PC-9 (cell line): ENCODE data around the gene MYO1F. TPM values are rescaled to one million over a fixed set of nuclear protein-coding genes. Genes with fewer than 3 reads are reported as not detected.

ENCODE experiments used
- BruUV-seq: library from RNA; stranded (reverse); fragments of 400-500 nt; replicated peaks from 2 replicates; lab custom pipeline; 2021; lab: Mats Ljungman, UMichigan
- CTCF ChIA-PET: fragments of 300-600 bp; sonication (Branson Sonifier 250); formaldehyde crosslinking; loops from one replicate; lab custom pipeline; 2022; ENCODE audit warnings: antibody characterized with exemption; lab: Charles Lee
- POLR2A ChIA-PET: fragments of 300-600 bp; sonication (Branson Sonifier 250); formaldehyde crosslinking; loops from one replicate; lab custom pipeline; 2022; ENCODE audit warnings: antibody characterized with exemption; ENCODE audit not compliant: unreplicated experiment; lab: Charles Lee
- DNase-seq, 2 experiments: peaks; one replicate each; pipeline versions ENCODE4 v3.0.0 to v3.0.0-alpha.2; 2015 to 2022; ENCODE audit warnings: mixed read lengths in 1 of 2
- H2AFZ ChIP-seq: fragments of 200-600 bp; sonication (generic); 2 replicates; pipeline ENCODE4 v1.8.1; 2017; ENCODE audit warnings: antibody characterized with exemption
- H3F3A ChIP-seq: fragments of 200-600 bp; sonication (generic); 2 replicates; pipeline ENCODE4 v1.8.1; 2017; ENCODE audit warnings: antibody characterized with exemption, mild to moderate bottlenecking, low read depth; ENCODE audit not compliant: insufficient read depth
- H3K27ac ChIP-seq: fragments of 200-600 bp; sonication (generic); 2 replicates; pipeline ENCODE4 v1.6.1; 2016; ENCODE audit warnings: mixed run types
- H3K27me3 ChIP-seq: fragments of 200-600 bp; sonication (generic); 2 replicates; pipeline ENCODE4 v1.6.1; 2016; ENCODE audit warnings: low read depth, mixed run types; ENCODE audit not compliant: insufficient read depth
- H3K36me3 ChIP-seq: fragments of 200-600 bp; sonication (generic); 2 replicates; pipeline ENCODE4 v1.6.1; 2016; ENCODE audit warnings: low read depth, mixed run types
- H3K4me1 ChIP-seq: fragments of 200-600 bp; sonication (generic); replicated peaks from 2 replicates; pipeline ENCODE4 v1.6.1; 2016; ENCODE audit warnings: mixed run types; ENCODE audit not compliant: insufficient read depth
- H3K4me2 ChIP-seq: fragments of 200-600 bp; sonication (generic); 2 replicates; pipeline ENCODE4 v1.6.1; 2017; ENCODE audit warnings: mixed run types
- H3K4me3 ChIP-seq: fragments of 200-600 bp; sonication (generic); 2 replicates; pipeline ENCODE4 v1.6.1; 2016; ENCODE audit warnings: mixed run types
- H3K79me2 ChIP-seq: fragments of 200-600 bp; sonication (generic); 2 replicates; pipeline ENCODE4 v1.6.1; 2017; ENCODE audit warnings: low read depth, mixed run types
- H3K9me2 ChIP-seq: fragments of 200-600 bp; sonication (generic); 2 replicates; pipeline ENCODE4 v1.8.1; 2017; ENCODE audit warnings: mild to moderate bottlenecking; ENCODE audit not compliant: insufficient read depth
- H3K9me3 ChIP-seq: fragments of 200-600 bp; sonication (generic); 2 replicates; pipeline ENCODE4 v1.8.1; 2016; ENCODE audit warnings: low read depth; ENCODE audit not compliant: insufficient read depth
- H4K20me1 ChIP-seq: fragments of 200-600 bp; sonication (generic); 2 replicates; pipeline ENCODE4 v1.8.1; 2017; ENCODE audit not compliant: insufficient read depth
- EZH2 ChIP-seq: fragments of 200-600 bp; sonication (generic); IDR thresholded peaks from 2 replicates; pipeline ENCODE4 v1.8.0; 2017; ENCODE audit warnings: antibody characterized with exemption, low read depth
- intact Hi-C: fragments of 100-400 bp; cut with micrococcal nuclease; formaldehyde crosslinking; loops from one replicate; pipeline ENCODE4 v1.10.0; 2022; ENCODE audit not compliant: unreplicated experiment
- total RNA-seq: library from RNA; stranded (reverse); gene quantifications from 2 replicates; pipeline ENCODE4 v1.2.3, GENCODE V29; 2021
- TF ChIP-seq, protein P1 (sequence below): fragments of 200-600 bp; sonication (generic); conservative IDR thresholded peaks from 2 replicates; pipeline ENCODE4 v1.6.1; 2017; ENCODE audit warnings: mixed run types, antibody characterized with exemption, mild to moderate bottlenecking, moderate library complexity

Gene MYO1F
- total RNA-seq, 1 experiment from 2014 or later: 1.3 TPM

DNA sequence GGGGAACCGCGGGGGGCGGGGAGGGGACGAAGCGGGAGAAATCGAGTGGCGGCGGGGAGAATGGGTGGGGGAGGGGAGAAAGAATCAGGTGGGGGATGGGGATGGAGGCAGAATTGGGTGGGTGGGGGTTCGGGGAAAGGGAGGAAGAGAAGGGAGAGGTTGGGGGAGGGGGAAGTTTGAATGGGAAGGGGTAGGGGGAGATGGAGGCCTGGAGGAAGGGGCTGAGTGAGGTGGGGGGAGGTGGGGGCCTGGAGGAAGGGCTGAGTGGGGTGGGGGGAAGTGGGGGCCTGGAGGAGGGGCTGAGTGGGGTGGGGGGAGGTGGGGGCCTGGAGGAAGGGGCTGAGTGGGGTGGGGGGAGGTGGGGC lies 33.7 kb upstream of the MYO1F start:
- Histone ChIP-seq H3K4me3 (no peak overlapping the region; the same call in 1 of the 2 replicates), H3K4me1 (no peaks in the 10 kb centered on the region), H3K27ac (no peak overlapping the region), H3K36me3 (no peaks in the 10 kb centered on the region), H3K4me2 (peak overlapping the region; percentile 26; the same call in 1 of the 2 replicates), H3F3A (peaks cover 12% of the 10 kb centered on the region; the same call in 1 of the 2 replicates), H2AFZ (no peak overlapping the region), H3K9me3 (no peaks in the 10 kb centered on the region), H4K20me1 (no peaks in the 10 kb centered on the region), H3K9me2 (no peaks in the 10 kb centered on the region), H3K27me3 (peaks cover 26% of the 10 kb centered on the region; the same call in 1 of the 2 replicates), H3K79me2 (no peaks in the 10 kb centered on the region)
- ChIA-PET CTCF (no interaction called here), POLR2A (no interaction called here)
- TF ChIP-seq EZH2: no peak
- TF ChIP-seq, protein P1, sequence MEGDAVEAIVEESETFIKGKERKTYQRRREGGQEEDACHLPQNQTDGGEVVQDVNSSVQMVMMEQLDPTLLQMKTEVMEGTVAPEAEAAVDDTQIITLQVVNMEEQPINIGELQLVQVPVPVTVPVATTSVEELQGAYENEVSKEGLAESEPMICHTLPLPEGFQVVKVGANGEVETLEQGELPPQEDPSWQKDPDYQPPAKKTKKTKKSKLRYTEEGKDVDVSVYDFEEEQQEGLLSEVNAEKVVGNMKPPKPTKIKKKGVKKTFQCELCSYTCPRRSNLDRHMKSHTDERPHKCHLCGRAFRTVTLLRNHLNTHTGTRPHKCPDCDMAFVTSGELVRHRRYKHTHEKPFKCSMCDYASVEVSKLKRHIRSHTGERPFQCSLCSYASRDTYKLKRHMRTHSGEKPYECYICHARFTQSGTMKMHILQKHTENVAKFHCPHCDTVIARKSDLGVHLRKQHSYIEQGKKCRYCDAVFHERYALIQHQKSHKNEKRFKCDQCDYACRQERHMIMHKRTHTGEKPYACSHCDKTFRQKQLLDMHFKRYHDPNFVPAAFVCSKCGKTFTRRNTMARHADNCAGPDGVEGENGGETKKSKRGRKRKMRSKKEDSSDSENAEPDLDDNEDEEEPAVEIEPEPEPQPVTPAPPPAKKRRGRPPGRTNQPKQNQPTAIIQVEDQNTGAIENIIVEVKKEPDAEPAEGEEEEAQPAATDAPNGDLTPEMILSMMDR: no peak
- intact Hi-C loops: no loop called here
- no peak for DNase-seq
- BruUV-seq: no TSS peak

DNA sequence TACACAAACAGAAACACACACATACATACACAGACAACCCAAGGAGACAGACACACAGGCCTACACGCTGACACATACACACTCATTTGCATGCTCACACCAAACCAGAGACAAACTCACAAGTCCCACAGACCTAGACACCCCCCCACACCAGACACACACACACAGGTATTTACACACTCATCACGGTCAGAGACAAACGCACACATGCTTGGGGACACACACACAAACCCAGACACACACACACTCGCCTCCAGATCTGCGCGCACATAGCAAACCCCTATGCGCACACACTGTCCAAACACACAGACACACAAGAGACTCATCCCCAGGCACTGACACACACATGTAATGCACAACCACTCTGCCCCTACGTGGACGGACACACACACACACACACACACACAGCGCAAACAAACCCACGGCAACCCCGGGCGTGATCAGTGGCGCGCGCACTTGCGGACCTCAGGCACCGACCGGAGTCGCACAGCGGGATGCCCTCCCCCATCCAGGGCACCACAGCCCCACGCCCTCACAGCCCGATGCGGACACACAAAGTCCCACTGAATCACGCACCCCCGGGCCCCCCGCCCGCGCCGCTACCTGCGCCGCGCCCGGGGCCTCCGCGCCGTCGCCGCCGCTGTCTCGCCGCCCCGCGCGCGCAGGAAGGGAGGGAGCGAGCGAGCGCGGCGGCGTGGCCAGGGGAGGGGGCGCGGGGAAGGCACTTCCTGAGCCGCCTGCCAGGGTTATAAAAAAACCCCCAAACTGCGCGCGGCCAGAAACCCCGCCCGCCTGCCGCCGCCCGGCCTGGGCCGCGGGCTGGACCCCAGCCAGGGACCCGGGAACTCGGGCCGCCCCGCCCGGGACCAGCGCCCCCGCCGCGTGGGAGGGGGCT lies 33.0 kb upstream of the MYO1F start, which contains the start of gene ADAMTS10:
Gene ADAMTS10, minus strand, starts transcription at position 675 of the 895 bp plus-strand sequence. CDS start 5,005 bp downstream, outside the sequence.
- H3K4me1 ChIP-seq: no peaks in the 10 kb centered on the region
- no peaks in the 10 kb centered on the region for H3K9me3 ChIP-seq
- TF ChIP-seq, protein P1: no peak
- no peak for TF ChIP-seq EZH2
- no peak for DNase-seq
- no peaks in the 10 kb centered on the region for H4K20me1 ChIP-seq
- POLR2A ChIA-PET: no interaction called here
- no peak within 1 kb of the TSS for H2AFZ ChIP-seq
- H3F3A ChIP-seq: peaks cover 12% of the 10 kb centered on the region; the same call in 1 of the 2 replicates
- H3K4me3 ChIP-seq: no peak within 1 kb of the TSS; the same call in 1 of the 2 replicates
- no peaks in the 10 kb centered on the region for H3K9me2 ChIP-seq
- H3K4me2 ChIP-seq: peak within 1 kb of the TSS; percentile 26; the same call in 1 of the 2 replicates
- H3K27ac ChIP-seq: no peak within 1 kb of the TSS
- BruUV-seq: no TSS peak
- H3K27me3 ChIP-seq: peaks cover 26% of the 10 kb centered on the region; the same call in 1 of the 2 replicates
- CTCF ChIA-PET: no interaction called here
- no peaks in the 10 kb centered on the region for H3K79me2 ChIP-seq
- H3K36me3 ChIP-seq: no peaks in the 10 kb centered on the region
- intact Hi-C loops: no loop called here

DNA sequence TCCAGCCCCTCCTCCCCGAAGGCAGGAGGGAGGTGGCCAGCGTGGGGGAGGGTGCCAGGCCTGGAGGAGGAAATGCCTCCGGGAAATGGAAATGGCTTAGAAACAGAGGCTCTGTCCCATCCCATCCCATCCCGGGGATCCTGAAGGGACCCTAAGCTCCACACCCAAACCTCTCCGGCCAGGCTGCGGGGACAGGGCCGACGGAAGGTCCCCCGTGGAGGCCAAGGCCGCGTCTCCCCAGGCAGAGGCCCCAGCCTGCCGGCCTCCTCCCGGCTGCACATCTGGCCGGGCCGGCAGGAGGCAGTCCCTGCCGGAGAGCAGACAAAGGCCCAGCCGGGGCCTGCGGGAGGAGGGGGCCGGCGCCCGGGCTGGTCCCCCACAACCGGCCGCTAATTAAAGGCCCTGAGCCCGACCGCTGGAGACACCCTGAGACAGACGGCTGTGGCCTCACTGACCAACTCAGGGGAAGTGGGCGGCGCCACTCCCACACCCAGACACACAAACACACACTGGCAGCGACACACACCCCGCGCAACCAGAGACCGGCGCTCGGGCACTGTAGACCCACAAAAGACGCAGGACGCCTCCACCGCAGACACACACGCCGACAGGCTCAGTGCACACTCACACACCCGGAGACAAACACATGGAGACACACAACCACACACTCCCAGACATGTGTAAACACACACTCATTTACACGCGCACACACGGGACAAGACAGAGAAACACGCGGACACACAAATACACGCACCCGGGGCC lies 32.2 kb upstream of the MYO1F start:
- no peak for TF ChIP-seq EZH2
- TF ChIP-seq, protein P1: no peak
- POLR2A ChIA-PET: no interaction called here
- Histone ChIP-seq H3K4me2 (no peak overlapping the region), H3K4me1 (no peaks in the 10 kb centered on the region), H2AFZ (no peak overlapping the region), H3F3A (peaks cover 12% of the 10 kb centered on the region; the same call in 1 of the 2 replicates), H3K4me3 (no peak overlapping the region), H3K9me2 (no peaks in the 10 kb centered on the region), H3K9me3 (peaks cover 5% of the 10 kb centered on the region; the same call in 1 of the 2 replicates), H3K27ac (no peak overlapping the region), H3K79me2 (no peaks in the 10 kb centered on the region), H3K36me3 (no peaks in the 10 kb centered on the region), H4K20me1 (no peaks in the 10 kb centered on the region), H3K27me3 (peaks cover 33% of the 10 kb centered on the region)
- BruUV-seq: no TSS peak
- intact Hi-C loops: no loop called here
- CTCF ChIA-PET: no interaction called here
- no peak for DNase-seq
